Stomach (tissue), 4 donors: ENCODE measurements around the gene NOMO2.
"Not testable (repeated sequence)": the region's sequence is repeated elsewhere in the genome, so short reads cannot be mapped to it uniquely, and the experiment has no call there.

Source experiments
- EP300 ChIP-seq: sonication (generic); formaldehyde crosslinking; IDR thresholded peaks from one replicate; pipeline ENCODE4 v1.6.1; 2017; ENCODE audit warnings: antibody characterized with exemption
- POLR2A ChIP-seq, 4 donors: fragments of 450-650 bp; IDR thresholded peaks; one replicate each; pipeline ENCODE4 v1.6.1; 2016; ENCODE audit warnings: antibody characterized with exemption in 4 of 4, control low read depth in 2 of 4, mild to moderate bottlenecking in 1 of 4, moderate library complexity in 1 of 4
- TF ChIP-seq, protein P1 (sequence below), 7 experiments: fragments of 450-650 bp in 4 of 7; fragments of 200-600 bp in 3 of 7; sonication (generic) in 3 of 7; IDR thresholded peaks; one replicate each; pipeline ENCODE4 v1.5.1; 2016 to 2019; ENCODE audit warnings: antibody characterized with exemption in 7 of 7, control low read depth in 2 of 7, mild to moderate bottlenecking in 1 of 7

GRCh38 chr16:18384098-18384636 is 177.7 kb downstream of the NOMO2 start:
- TF ChIP-seq, protein P1, sequence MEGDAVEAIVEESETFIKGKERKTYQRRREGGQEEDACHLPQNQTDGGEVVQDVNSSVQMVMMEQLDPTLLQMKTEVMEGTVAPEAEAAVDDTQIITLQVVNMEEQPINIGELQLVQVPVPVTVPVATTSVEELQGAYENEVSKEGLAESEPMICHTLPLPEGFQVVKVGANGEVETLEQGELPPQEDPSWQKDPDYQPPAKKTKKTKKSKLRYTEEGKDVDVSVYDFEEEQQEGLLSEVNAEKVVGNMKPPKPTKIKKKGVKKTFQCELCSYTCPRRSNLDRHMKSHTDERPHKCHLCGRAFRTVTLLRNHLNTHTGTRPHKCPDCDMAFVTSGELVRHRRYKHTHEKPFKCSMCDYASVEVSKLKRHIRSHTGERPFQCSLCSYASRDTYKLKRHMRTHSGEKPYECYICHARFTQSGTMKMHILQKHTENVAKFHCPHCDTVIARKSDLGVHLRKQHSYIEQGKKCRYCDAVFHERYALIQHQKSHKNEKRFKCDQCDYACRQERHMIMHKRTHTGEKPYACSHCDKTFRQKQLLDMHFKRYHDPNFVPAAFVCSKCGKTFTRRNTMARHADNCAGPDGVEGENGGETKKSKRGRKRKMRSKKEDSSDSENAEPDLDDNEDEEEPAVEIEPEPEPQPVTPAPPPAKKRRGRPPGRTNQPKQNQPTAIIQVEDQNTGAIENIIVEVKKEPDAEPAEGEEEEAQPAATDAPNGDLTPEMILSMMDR (IDR thresholded peaks at IDR 0.05) = not testable (repeated sequence)
- TF ChIP-seq POLR2A (IDR thresholded peaks at IDR 0.05); EP300: not testable (repeated sequence)
